Breast epithelium (tissue), 4 donors: Measurements from ENCODE around the gene APC. TPM values are rescaled to one million over a fixed set of nuclear protein-coding genes. Genes with fewer than 3 reads are reported as not detected.
A peak's percentile ranks its signal among the peaks of the same experiment; 100 is the strongest.

Experiments
- DNase-seq, 2 donors: peaks; one replicate each; pipeline ENCODE4 v3.0.0-alpha.2; 2019; ENCODE audit warnings: low spot score in 2 of 2
- H3K27ac ChIP-seq, 2 donors: fragments of 200-600 bp; sonication (generic) in 1 of 2; one replicate each; pipeline ENCODE4 v1.5.1; 2016 to 2019; ENCODE audit warnings: mild to moderate bottlenecking in 1 of 2
- H3K27me3 ChIP-seq, 2 donors: fragments of 200-600 bp; sonication (generic) in 1 of 2; one replicate each; pipeline versions ENCODE4 v1.5.1 to v1.6.0; 2017 to 2019; ENCODE audit warnings: control low read depth in 1 of 2, mild to moderate bottlenecking in 1 of 2
- H3K36me3 ChIP-seq: fragments of 200-600 bp; one replicate; pipeline ENCODE4 v1.5.1; 2019
- H3K4me1 ChIP-seq, 2 donors: fragments of 200-600 bp; sonication (generic); one replicate each; pipeline ENCODE4 v1.5.1; 2016 to 2019; ENCODE audit warnings: control low read depth in 1 of 2
- H3K4me3 ChIP-seq, 3 donors: fragments of 200-600 bp; sonication (generic); 1 replicate in 2 of 3; 2 replicates in 1 of 3; pipeline ENCODE4 v1.5.1; 2016 to 2019; ENCODE audit warnings: mild to moderate bottlenecking in 3 of 3, moderate library complexity in 2 of 3
- H3K9me3 ChIP-seq, 2 donors: fragments of 200-600 bp; sonication (generic) in 1 of 2; one replicate each; pipeline ENCODE4 v1.5.1; 2016 to 2019; ENCODE audit warnings: control low read depth in 1 of 2
- CTCF ChIP-seq, 3 donors: fragments of 450-650 bp; IDR thresholded peaks; one replicate each; pipeline ENCODE4 v1.5.1; 2016 to 2017; ENCODE audit warnings: antibody characterized with exemption in 3 of 3, mild to moderate bottlenecking in 3 of 3, moderate library complexity in 3 of 3
- POLR2A ChIP-seq: fragments of 450-650 bp; IDR thresholded peaks from one replicate; pipeline ENCODE4 v1.6.1; 2016; ENCODE audit warnings: antibody characterized with exemption, mild to moderate bottlenecking, moderate library complexity
- POLR2AphosphoS5 ChIP-seq, 3 donors: sonication (generic); formaldehyde crosslinking; IDR thresholded peaks; one replicate each; pipeline ENCODE4 v1.6.1; 2017; ENCODE audit warnings: antibody characterized with exemption in 3 of 3
- intact Hi-C: fragments of 100-400 bp; cut with DNase I; formaldehyde crosslinking; loops from one replicate; pipeline ENCODE4 v1.15.1; 2023; ENCODE audit warnings: low total_unique reads
- total RNA-seq, 3 donors: library from RNA; depleted of rRNA; stranded (reverse); fragments of >200 nt; gene quantifications; one replicate each; pipeline ENCODE4 v1.1.0, GENCODE V29; 2016

APC gene
- total RNA-seq, 3 donors from 2014 or later, result 51.5 to 73.9 (median 65.1) TPM

- Histone ChIP-seq H3K27me3 (no peaks in the 10 kb centered on the region), H3K4me3 (peak overlapping the region; percentile 82 to 85 (median 85)), H3K27ac (peak overlapping the region in 1 of 2 donors; percentile 85), H3K36me3 (no peaks in the 10 kb centered on the region), H3K4me1 (peaks cover 0 to 5% of the 10 kb centered on the region in 2 donors), H3K9me3 (no peaks in the 10 kb centered on the region)
- DNase-seq, result no peak
- intact Hi-C loops, result no loop called here
- TF ChIP-seq POLR2AphosphoS5 (IDR thresholded peaks at IDR 0.05), result no peak
- no peak for TF ChIP-seq POLR2A
- no peak for TF ChIP-seq CTCF (IDR thresholded peaks at IDR 0.05)
These were observed 124.4 kb downstream of the APC start for GRCh38 chr5:112862085-112862484.

GRCh38 chr5:112863549-112863948 is 125.9 kb downstream of the APC start:
- no peaks in the 10 kb centered on the region for H3K36me3 ChIP-seq
- intact Hi-C loops, result no loop called here
- DNase-seq, result no peak
- TF ChIP-seq POLR2AphosphoS5 (IDR thresholded peaks at IDR 0.05) (no peak), POLR2A (no peak), CTCF (IDR thresholded peaks at IDR 0.05) (no peak)
- H3K9me3 ChIP-seq, result no peaks in the 10 kb centered on the region
- peaks cover 0 to 5% of the 10 kb centered on the region in 2 donors for H3K4me1 ChIP-seq
- no peak overlapping the region for H3K27ac ChIP-seq
- peak overlapping the region in 1 of 3 donors; percentile 30 for H3K4me3 ChIP-seq
- no peaks in the 10 kb centered on the region for H3K27me3 ChIP-seq

- Histone ChIP-seq H3K4me3 (no peak overlapping the region), H3K27me3 (no peaks in the 10 kb centered on the region), H3K4me1 (peaks cover 0 to 5% of the 10 kb centered on the region in 2 donors), H3K9me3 (no peaks in the 10 kb centered on the region), H3K36me3 (no peaks in the 10 kb centered on the region), H3K27ac (no peak overlapping the region)
- intact Hi-C loops, result no loop called here
- no peak for DNase-seq
- no peak for TF ChIP-seq POLR2A
- TF ChIP-seq CTCF (IDR thresholded peaks at IDR 0.05), result no peak
- TF ChIP-seq POLR2AphosphoS5 (IDR thresholded peaks at IDR 0.05), result no peak
These were observed 127.4 kb downstream of the APC start for GRCh38 chr5:112865128-112865527.

- Histone ChIP-seq H3K27ac (no peak overlapping the region), H3K36me3 (no peaks in the 10 kb centered on the region), H3K4me1 (peaks cover 0 to 5% of the 10 kb centered on the region in 2 donors), H3K27me3 (no peaks in the 10 kb centered on the region), H3K9me3 (no peaks in the 10 kb centered on the region), H3K4me3 (no peak overlapping the region)
- TF ChIP-seq CTCF (IDR thresholded peaks at IDR 0.05) (no peak), POLR2AphosphoS5 (IDR thresholded peaks at IDR 0.05) (no peak), POLR2A (no peak)
- DNase-seq, result no peak
- intact Hi-C loops, result no loop called here
These were observed 129.1 kb downstream of the APC start for GRCh38 chr5:112866739-112867138.

GRCh38 chr5:112867411-112867810 is 129.7 kb downstream of the APC start:
- intact Hi-C loops, result no loop called here
- no peak overlapping the region for H3K4me3 ChIP-seq
- peaks cover 0 to 5% of the 10 kb centered on the region in 2 donors for H3K4me1 ChIP-seq
- H3K36me3 ChIP-seq, result no peaks in the 10 kb centered on the region
- no peak overlapping the region for H3K27ac ChIP-seq
- H3K27me3 ChIP-seq, result no peaks in the 10 kb centered on the region
- DNase-seq, result no peak
- TF ChIP-seq CTCF (IDR thresholded peaks at IDR 0.05) (no peak), POLR2A (no peak), POLR2AphosphoS5 (IDR thresholded peaks at IDR 0.05) (no peak)
- no peaks in the 10 kb centered on the region for H3K9me3 ChIP-seq
